GM18873 (cell line): ENCODE measurements around the gene CC2D1A.

Experiments used
- ATAC-seq: cut with Tn5 transposase; IDR thresholded peaks from one replicate; pipeline ENCODE4 v1.9.1; 2021; ENCODE audit warnings: mild to moderate bottlenecking, moderate library complexity, moderate number of reproducible peaks; ENCODE audit not compliant: unreplicated experiment, low FRiP score

CC2D1A gene

DNA sequence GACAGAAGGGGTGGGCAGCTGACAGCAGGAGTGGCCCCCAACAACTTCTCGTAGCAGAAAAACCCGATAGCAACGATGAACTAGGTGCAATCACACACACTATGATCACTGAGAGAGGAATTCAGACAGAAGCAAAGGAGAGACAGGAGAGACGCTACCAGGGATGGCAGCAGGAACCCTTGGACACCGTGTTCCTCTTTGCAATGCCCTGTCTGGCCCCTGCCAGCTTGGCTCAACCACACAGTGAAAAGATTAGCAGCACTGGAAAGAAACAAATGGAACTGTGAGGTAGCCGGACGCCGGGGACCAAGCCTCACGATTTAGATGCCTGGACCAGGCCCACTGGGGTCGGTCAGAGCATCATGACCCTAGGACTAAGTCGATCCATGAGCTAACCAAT lies 69.9 kb downstream of the CC2D1A start:
- ATAC-seq, result no peak

DNA sequence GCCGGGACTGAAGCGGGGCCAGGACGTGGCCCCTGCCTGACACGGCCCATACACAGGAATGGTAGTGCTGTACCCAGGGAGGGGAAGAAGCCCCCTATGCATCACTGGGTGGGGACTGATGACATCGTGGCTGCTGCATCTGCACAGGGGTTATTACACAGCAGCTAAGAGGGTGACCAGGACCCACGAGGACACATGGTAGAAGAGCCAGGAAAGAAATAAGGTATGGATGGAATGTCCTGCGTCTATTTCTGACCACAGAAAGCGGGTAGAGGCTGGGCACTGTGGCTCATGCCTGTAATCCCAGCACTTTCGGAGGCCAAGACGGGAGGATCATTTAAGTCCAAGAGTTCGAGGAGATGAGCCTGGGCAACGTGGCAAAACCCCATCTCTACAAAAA lies 70.4 kb downstream of the CC2D1A start:
- no peak for ATAC-seq

DNA sequence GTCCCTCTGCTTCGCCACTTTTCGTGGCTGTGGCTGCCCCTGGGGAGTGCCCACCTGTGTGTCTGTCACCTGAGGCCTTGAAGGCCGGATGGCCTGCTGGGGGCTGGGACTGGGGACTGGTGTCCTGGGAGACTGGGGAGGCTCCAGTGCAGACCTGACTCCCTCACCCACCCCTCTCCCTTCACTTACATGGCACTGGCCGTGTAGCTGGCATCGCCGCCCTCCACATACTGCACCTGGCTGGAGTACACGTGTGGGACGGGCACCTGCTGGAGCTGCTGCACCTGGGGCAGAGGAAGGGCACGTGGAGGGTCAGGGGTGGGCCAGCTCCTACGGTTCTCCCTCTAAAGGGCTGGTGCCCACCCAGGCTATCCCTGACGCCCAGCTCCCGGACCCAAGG lies 71.8 kb downstream of the CC2D1A start:
- ATAC-seq, result no peak

DNA sequence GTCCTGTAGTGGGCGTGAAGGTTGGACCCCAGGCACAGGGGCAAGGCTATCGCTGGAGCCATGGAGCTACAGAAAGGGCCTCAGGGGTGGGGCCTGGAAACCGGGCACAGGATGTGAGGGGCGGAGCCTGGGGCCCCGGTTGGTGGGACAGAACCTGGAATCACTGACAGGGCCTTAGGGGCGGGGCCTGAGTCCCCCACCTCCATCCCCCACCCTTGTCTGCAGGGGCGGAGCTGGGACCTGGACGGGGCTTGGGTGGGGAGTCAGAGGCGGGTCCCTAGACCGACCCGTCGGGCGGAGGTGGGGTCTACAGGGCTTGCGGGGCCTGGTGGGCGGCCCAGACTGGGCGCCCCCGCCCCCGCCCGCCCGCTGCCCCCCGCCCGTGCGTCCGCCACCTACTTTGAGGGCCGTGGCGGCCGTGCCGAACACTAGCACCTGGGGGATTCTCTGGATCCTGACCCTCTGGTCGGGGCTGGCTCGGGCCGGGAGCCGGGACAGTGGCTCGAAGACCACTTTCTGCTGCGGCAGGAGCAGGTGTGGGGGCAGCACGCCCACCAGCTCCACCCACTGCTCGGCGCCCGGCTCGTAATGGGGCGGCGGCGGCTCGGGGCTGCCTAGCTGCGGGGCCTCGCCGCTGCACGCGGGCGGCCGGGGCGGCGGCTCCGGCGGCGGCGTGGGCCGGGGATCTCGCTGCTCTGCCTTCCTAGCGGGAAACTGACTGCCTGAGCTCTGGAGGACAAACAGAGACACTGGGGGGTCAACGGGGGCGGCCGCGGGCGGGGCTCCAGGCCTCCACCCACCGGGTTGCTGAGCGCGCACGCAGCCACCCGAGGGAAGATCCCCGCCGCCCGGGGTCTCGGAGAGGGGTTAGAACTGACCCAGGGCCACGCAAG lies 72.6 kb downstream of the CC2D1A start:
- ATAC-seq, result no peak

DNA sequence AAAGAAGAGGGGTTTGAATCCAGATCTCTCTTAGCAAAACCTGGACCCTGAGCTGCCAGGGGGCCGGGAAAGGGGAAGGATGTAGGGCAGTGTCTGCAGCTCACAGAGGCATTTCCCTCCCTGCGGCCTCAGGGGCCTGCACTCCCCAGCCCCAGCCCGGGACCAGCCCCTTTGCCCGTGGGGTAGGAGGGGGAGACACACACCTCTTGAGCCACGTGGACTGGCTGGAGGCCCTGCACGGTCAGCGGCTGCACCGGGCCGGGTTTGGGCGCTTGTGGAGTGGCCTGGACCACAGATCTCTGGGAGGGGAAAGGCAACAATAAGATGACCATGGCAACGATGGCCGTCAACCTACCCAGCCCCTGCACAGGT lies 73.2 kb downstream of the CC2D1A start:
- no peak for ATAC-seq

DNA sequence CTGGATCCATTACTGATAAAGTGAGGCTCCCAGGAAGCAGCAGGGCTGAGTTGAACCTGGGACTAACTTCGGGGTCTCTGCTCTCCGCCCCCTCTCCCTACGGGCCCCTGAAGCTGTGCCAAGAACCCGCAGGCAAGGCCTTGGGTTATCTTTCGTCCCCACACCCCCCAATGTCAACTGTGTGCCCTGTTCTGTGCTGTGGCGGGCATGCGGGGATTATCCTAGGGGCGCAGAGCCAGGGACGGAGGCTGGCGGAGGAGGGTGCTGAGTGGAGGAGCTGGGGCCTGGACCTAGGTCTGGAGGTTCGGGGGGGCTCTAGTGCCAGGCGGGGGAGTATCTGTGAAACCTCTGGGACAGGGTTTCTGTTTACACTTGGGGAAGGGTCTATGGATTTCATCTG lies 73.7 kb downstream of the CC2D1A start:
- no peak for ATAC-seq

DNA sequence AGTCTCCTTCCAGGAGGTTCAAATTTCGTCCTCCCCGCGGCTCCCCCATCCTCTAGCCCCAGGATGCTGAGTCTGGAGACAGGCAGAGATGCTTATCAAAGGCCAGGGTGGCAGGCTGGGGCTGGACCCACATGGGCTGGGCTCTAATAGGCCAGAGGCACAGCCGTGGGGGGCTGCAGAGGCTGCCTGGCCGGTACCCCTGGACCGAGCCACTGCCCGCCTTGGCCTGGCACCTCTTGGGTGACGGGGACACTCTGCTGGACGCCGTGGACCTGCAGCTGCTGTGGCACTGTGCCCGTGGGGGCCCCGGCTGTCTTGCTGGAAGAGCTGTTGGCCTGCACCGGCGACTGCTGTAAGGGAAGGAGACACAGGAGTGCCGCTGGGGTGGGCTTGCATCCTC lies 74.3 kb downstream of the CC2D1A start:
- ATAC-seq, result no peak
